ENCODE data around the gene S100A6.

DNA sequence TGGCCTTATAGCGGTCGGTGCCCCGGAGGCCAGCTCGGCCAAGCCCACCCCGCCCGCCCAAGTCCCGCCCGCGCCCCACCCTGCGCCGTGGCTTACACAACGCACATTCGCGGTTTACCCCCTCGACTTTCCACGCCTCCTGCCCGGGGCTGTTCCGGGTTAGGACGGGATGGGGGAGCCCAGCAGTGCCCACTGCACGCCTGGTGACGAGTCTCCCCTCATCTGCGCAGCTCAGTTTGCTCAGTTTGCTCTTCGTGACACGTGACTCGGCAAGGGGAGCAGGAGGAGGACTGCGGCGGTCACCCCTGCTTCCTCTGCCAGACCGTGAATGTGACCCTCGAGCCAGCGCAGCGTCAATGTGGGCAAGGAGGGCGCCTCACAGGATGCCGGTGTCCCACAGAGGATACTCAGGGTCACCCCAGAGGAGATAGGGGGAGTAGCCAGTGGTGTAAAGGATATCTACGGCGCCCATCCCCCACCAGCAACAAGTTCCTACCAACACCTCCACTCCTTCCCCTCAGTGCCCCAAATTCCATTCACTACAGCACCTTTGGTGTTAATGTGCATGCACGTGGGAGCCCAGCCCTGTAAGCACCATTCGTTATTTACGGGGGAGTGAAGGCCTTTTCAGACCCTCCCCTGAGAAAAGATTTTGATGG is 350 bp upstream of the S100A6 start:
- TF ChIP-seq, protein P1, sequence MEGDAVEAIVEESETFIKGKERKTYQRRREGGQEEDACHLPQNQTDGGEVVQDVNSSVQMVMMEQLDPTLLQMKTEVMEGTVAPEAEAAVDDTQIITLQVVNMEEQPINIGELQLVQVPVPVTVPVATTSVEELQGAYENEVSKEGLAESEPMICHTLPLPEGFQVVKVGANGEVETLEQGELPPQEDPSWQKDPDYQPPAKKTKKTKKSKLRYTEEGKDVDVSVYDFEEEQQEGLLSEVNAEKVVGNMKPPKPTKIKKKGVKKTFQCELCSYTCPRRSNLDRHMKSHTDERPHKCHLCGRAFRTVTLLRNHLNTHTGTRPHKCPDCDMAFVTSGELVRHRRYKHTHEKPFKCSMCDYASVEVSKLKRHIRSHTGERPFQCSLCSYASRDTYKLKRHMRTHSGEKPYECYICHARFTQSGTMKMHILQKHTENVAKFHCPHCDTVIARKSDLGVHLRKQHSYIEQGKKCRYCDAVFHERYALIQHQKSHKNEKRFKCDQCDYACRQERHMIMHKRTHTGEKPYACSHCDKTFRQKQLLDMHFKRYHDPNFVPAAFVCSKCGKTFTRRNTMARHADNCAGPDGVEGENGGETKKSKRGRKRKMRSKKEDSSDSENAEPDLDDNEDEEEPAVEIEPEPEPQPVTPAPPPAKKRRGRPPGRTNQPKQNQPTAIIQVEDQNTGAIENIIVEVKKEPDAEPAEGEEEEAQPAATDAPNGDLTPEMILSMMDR (IDR thresholded peaks at IDR 0.05) = no peak
- peak; percentile 71 for TF ChIP-seq POLR2A (IDR thresholded peaks at IDR 0.05)
- TF ChIP-seq POLR2AphosphoS5 (IDR thresholded peaks at IDR 0.05) = peak; percentile 83 to 92 (median 89)

Data from breast epithelium (tissue), 3 donors.